Cardiac ventricle fibroblast (primary cell): Measurements from ENCODE around the gene MTOR. TPM values are rescaled to one million over a fixed set of nuclear protein-coding genes. Genes with fewer than 3 reads are reported as not detected.

ENCODE experiments used
- total RNA-seq: library from RNA; depleted of rRNA; stranded (reverse); fragments of >200 nt; gene quantifications from 2 replicates; pipeline ENCODE4 v1.2.3, GENCODE V29; 2015

Gene MTOR
- total RNA-seq = 18.0 and 22.0 TPM in 2 replicates

DNA sequence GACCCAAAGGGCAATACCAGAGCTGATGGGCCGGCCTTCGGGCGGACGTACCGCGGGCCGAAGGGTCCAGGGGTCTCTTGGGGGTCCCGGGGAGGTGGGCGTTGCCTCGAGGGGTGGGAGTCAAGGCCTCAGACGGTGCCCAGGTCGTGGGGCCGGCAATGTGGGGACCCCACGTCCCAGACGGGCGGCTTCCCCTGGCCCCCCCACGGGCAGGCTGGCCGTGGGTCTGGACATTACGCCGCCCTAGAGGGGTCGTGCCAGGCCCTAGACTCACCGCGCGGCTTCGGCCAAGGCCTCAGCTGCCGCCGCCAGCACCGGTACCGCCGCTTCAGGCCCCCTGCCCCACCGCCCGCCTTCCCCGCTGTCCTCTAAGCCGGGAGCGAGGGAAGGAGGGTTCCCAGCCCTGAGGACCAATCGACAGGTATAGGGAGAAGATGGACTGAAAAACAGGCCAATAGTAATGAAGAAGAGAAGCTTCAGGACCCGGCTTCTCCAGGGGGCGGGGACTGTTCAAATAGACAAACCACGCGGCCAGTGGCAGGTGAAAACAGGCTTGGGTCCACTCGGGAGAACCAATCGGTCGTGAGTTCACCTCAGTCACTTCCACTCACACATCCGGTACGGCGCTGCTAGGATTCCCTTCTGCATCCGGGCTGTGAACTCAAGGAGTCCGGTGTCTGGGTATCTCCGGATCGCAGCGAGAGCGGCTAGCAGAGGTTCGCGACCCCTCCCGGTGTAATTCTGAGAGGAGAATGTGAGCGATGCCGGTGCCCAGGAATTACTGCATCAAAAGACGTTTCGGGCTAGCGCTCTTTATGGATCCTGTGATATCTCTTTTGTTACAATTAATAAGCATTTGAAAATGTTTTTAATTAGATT lies at the start of gene MTOR:
Gene MTOR (minus strand): TSS at position 381 of the 879 bp plus-strand sequence. CDS start 3,142 bp downstream, outside the sequence.

DNA sequence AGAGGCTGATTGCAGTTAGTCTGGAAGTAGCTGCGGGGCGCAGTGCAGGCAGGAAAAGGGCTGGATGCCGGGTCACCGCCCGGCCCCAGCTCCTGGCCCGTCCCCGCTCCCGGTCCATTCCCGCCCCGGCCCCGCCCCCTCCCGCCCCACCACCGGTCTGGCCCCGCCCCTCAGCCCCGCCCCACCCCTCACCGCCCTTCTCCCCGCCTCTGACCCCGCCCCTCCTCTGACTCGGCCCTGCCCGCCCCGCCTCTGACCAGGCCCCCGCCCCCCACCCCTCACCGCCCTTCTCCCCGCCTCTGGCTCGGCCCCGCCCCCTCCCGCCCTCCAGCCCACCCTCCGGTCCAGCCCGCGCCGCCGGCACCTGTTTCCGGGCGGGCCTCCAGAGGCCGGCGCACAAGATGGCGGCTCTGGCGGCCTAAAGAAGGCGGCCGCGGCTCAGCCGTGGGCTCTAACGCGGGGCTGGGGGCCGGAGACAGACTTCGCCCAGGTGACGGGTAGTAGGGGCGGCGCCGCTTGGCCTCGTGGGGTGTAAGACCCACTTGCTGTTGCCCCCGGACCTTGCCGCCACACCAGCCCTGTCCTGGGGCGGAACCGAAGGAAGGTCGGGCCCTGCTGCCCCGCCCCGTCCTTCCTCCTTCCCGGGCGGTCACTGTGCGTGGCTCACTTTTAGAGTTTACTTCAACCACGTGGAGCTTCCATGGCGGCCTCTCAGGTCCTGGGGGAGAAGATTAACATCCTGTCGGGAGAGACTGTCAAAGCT lies 10.7 kb upstream of the MTOR start, which contains the start of gene UBIAD1:
Gene UBIAD1 (plus strand): TSS at position 367 of the 763 bp plus-strand sequence. CDS start 334 bp downstream, at position 701.

DNA sequence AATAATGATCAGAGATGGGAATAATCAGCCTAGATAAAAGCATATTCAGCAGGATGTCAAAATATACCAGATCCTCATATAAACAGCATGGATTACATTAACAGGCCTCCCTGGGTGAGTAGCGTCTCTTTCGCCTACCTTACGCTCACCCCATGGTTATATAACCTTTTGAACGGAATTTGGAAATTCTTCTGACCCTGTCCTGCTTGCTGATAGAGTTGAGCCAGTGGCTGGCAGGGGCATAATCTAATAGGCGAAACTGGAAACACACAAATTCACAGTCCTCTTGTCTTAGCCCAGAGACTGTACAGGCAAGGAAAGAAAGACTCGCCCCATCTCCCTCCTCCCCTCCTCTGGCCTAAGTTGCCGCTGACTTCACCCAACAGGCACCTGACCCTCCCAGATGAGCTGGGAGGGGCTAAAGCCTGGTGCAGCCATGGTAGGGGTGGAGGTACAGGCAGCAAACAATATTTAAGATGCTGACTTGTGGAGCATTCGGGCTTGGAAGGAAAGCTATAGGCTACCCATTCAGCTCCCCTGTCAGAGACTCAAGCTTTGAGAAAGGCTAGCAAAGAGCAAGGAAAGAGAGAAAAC lies 73.4 kb downstream of the MTOR start, which contains the start of gene ANGPTL7:
Gene ANGPTL7 (plus strand): TSS at position 498 of the 594 bp plus-strand sequence. CDS start 225 bp downstream, outside the sequence.

DNA sequence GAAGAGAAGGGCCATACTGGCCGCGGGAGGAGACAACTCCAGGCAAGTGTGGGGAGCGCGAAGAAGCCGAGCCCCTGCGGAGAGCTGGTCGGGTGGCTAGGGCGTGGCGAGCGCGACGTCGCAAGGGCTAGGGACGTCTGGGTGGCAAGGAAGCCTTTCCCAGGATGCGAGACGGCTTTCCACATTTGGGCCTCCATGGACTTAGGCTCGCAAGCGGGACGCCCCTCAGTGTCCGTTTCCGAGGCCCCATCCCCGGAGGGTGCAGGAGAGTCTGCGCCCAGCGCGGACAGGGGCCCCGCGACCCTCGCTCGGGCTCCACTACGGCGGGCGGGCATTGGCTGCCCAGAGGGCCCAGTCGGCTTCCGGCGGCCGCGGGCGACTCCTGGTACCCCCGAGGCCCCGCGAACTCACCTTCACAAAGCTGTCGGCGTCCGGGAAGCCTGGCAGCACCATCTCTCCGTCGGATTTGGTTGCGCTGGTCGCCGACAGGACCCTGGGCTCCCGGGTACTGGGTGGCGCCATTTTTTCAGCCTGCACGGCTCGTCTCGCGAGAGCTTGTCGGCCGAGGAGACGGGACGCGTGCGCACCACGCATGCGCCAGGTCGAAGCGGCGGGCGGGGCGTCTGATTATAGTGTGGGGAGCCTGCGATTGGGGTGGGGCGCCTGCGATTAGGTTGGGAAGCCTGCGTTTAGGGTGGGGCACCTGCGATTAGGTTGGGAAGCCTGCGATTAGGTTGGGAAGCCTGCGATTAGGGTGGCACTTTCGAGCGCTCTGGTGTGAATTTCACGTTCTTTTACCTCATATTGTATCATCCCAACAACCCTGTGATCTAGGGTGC lies 162.8 kb downstream of the MTOR start, which contains the start of gene EXOSC10:
Gene EXOSC10 (minus strand): TSS at position 560 of the 839 bp plus-strand sequence. CDS start 38 bp downstream, at position 522.

DNA sequence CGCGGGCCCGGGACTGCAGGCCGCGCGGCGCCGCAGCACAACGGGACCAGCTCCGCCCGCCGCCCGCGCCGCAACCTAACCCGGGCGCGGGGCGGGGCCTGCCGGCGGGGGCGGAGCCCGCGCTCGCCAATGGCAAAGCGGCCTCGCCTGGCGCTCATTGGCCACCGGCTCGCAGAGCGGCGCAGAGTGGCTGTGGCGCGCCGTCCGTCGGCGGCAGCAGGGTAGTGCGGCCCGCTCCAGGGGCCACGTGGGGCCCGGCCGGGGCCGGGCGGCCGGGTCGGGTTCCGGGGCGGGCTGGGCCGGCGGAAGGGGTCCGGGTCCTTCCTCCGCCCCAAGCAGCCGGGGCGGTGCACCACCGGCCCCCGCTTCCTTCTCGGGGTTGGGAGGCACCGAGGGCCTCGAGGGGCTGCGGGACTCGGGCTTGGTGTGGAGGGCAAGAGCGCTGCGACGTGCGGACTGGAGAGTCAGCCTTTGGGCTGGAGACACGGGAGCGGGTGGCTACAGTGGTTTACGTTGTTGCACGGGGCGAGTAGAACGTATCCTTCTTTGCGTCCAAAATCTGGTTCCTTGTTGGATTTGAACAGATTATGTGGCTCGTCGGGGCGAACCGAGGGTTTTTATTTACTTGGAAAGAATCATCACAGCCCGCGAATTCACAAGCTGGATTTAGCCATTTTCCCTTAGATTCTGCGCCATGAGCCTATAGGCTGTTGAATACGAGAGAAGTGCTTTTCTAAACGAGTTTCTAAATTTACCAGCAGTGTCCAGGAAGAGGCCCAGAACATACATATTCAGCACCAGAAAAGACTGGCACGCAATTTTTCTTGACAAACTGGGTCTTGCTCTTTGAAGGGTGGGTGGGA lies 202.2 kb downstream of the MTOR start, which contains the start of gene SRM:
Gene SRM (minus strand): TSS at position 51 of the 863 bp plus-strand sequence. CDS start 75 bp downstream, outside the sequence.

Other genes with a start within 250 kb of the MTOR start
- gene TARDBP, start 249.9 kb downstream of the MTOR start, total RNA-seq = 86.7 and 103 TPM in 2 replicates
- gene MASP2, start 215.3 kb downstream of the MTOR start, total RNA-seq = not detected in 2 replicates
- 71.7 and 84.4 TPM in 2 replicates for gene SRM, start 202.5 kb downstream of the MTOR start, total RNA-seq
- gene EXOSC10, start 162.7 kb downstream of the MTOR start, total RNA-seq = 37.8 and 40.4 TPM in 2 replicates
- gene ANGPTL7, start 73.2 kb downstream of the MTOR start, total RNA-seq = 0.34 TPM in 1 of 2 replicates, not detected in the other
- 7.5 and 8.4 TPM in 2 replicates for gene UBIAD1, start 10.6 kb upstream of the MTOR start, total RNA-seq
- 0.05 and 0.12 TPM in 2 replicates for gene DISP3, start 216.6 kb upstream of the MTOR start, total RNA-seq